ENCODE results near the gene CAPNS2. TPM values are rescaled to one million over a fixed set of nuclear protein-coding genes. Genes with fewer than 3 reads are reported as not detected.

The CAPNS2 gene
- total and polyA plus RNA-seq, 9 of the 15 experiments (the other 6 are each of a cell fraction or from before 2014, with no cell fraction given), result 0.12 to 0.65 (median 0.24) TPM; not detected in 2

DNA sequence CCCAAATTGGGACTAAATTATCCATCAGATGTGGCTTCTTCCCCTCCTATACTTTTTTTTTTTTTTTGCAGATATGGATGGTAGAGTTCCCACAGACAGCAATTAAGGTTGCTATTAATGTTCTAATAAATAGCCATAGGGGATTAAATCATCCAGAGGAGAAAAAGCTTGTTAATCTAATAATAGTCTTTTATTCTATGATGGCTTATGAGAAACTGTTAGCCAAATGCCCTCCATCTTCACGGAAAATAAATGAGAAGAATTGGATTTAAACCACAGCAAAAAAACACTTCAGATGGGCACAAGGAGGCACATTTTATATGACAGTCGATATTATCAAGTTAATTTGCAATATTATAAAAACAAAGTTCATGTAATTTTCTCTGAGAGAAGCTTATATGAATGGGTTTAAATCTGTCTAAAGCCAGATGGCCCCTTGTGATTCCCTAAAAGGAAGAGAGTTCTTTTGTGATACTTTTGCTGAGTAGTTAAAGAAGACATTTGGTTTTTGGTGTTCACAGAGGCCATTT is 5.1 kb upstream of the CAPNS2 start:
- Histone ChIP-seq H3K36me3 (ENCODE audit: control insufficient read depth, insufficient read depth, low read length) (no peaks in the 10 kb centered on the region), H3K4me2 (ENCODE audit: insufficient read depth, low read length) (no peak overlapping the region), H4K20me1 (replicated peaks; ENCODE audit: control insufficient read depth, insufficient read depth, low read length) (no peaks in the 10 kb centered on the region), H3K27me3 (ENCODE audit: control insufficient read depth in 2 of 2, insufficient read depth in 2 of 2, low read length in 2 of 2) (no peaks in the 10 kb centered on the region), H3K9ac (ENCODE audit: insufficient read depth in 1 of 2, low read depth in 2 of 2, low read length in 2 of 2) (no peak overlapping the region), H3K9me3 (replicated peaks; ENCODE audit: control insufficient read depth, insufficient read depth, low read depth, low read length) (no peaks in the 10 kb centered on the region), H3K4me3 (no peak overlapping the region), H3K9me1 (ENCODE audit: control insufficient read depth, insufficient read depth, low read length) (no peaks in the 10 kb centered on the region), H3K4me1 (replicated peaks in 1 of 2; ENCODE audit: control insufficient read depth in 2 of 2, insufficient read depth in 2 of 2, low read length in 2 of 2) (peaks cover 0 to 1% of the 10 kb centered on the region in 2 experiments; a peak in 1 of 5 replicates), H2AFZ (ENCODE audit: low read depth, low read length) (no peak overlapping the region), H3K79me2 (ENCODE audit: control insufficient read depth, insufficient read depth, low read length) (no peaks in the 10 kb centered on the region), H3K27ac (ENCODE audit: extremely low read depth, low read depth, low read length) (no peak overlapping the region)
- no TSS peak for BruUV-seq (replicated peaks)
- ATAC-seq (no peak), FAIRE-seq (peak; percentile 23), DNase-seq (ENCODE audit: extremely low read depth in 1 of 4, low spot score in 3 of 4) (no peak)
- CTCF ChIA-PET (ENCODE audit: low intra/inter-chr PET ratio), result no interaction called here
- in situ Hi-C loops (cut with MboI), result no loop called here
- intact Hi-C loops (cut with micrococcal nuclease), result no loop called here
- POLR2A ChIA-PET, result no interaction called here
- no peak for TF ChIP-seq ZNF766 (CRISPR knock-in tag; conservative IDR thresholded peaks at IDR 0.05)
- TF ChIP-seq U2AF2 (optimal IDR thresholded peaks at IDR 0.05; ENCODE audit: low read depth, low read length), result no peak
- no peak for TF ChIP-seq RCOR1 (IDR thresholded peaks at IDR 0.05; ENCODE audit: borderline replicate concordance in 1 of 2, low read depth in 2 of 2, low read length in 2 of 2)
- TF ChIP-seq ZEB2 (IDR thresholded peaks at IDR 0.05), result no peak
- TF ChIP-seq NFRKB (IDR thresholded peaks at IDR 0.05; ENCODE audit: low read depth), result no peak
- no peak for TF ChIP-seq SAFB (IDR thresholded peaks at IDR 0.05; ENCODE audit: borderline replicate concordance, low read depth, low read length)
- TF ChIP-seq PURB (CRISPR knock-in tag; IDR thresholded peaks at IDR 0.05; ENCODE audit: low read depth), result no peak
- TF ChIP-seq, protein P1, sequence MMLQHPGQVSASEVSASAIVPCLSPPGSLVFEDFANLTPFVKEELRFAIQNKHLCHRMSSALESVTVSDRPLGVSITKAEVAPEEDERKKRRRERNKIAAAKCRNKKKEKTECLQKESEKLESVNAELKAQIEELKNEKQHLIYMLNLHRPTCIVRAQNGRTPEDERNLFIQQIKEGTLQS (IDR thresholded peaks at IDR 0.05), result no peak
- TF ChIP-seq, protein P1 (CRISPR knock-in tag; conservative IDR thresholded peaks at IDR 0.05), result no peak
- no peak for TF ChIP-seq SMARCC2 (IDR thresholded peaks at IDR 0.05; ENCODE audit: low read depth)
- no peak for TF ChIP-seq KLF13 (tag; IDR thresholded peaks at IDR 0.05; ENCODE audit: borderline replicate concordance, low read depth)
- TF ChIP-seq, protein P2, sequence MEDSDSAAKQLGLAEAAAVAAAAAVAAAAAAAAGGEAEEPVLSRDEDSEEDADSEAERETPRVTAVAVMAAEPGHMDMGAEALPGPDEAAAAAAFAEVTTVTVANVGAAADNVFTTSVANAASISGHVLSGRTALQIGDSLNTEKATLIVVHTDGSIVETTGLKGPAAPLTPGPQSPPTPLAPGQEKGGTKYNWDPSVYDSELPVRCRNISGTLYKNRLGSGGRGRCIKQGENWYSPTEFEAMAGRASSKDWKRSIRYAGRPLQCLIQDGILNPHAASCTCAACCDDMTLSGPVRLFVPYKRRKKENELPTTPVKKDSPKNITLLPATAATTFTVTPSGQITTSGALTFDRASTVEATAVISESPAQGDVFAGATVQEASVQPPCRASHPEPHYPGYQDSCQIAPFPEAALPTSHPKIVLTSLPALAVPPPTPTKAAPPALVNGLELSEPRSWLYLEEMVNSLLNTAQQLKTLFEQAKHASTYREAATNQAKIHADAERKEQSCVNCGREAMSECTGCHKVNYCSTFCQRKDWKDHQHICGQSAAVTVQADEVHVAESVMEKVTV (CRISPR knock-in tag; IDR thresholded peaks at IDR 0.05), result no peak
- TF ChIP-seq HDAC6 (IDR thresholded peaks at IDR 0.05; ENCODE audit: low read depth, low read length), result no peak
- TF ChIP-seq MYBL2 (IDR thresholded peaks at IDR 0.05; ENCODE audit: low read depth), result no peak
- TF ChIP-seq MYBL2 (CRISPR knock-in tag; IDR thresholded peaks at IDR 0.05; ENCODE audit: borderline replicate concordance), result no peak
- TF ChIP-seq, protein P3, sequence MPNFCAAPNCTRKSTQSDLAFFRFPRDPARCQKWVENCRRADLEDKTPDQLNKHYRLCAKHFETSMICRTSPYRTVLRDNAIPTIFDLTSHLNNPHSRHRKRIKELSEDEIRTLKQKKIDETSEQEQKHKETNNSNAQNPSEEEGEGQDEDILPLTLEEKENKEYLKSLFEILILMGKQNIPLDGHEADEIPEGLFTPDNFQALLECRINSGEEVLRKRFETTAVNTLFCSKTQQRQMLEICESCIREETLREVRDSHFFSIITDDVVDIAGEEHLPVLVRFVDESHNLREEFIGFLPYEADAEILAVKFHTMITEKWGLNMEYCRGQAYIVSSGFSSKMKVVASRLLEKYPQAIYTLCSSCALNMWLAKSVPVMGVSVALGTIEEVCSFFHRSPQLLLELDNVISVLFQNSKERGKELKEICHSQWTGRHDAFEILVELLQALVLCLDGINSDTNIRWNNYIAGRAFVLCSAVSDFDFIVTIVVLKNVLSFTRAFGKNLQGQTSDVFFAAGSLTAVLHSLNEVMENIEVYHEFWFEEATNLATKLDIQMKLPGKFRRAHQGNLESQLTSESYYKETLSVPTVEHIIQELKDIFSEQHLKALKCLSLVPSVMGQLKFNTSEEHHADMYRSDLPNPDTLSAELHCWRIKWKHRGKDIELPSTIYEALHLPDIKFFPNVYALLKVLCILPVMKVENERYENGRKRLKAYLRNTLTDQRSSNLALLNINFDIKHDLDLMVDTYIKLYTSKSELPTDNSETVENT (CRISPR knock-in tag; IDR thresholded peaks at IDR 0.05), result no peak
- TF ChIP-seq ETV6 (IDR thresholded peaks at IDR 0.05; ENCODE audit: borderline replicate concordance in 1 of 2, low read depth in 2 of 2, low read length in 1 of 2), result no peak
- no peak for TF ChIP-seq ETV6 (CRISPR knock-in tag; IDR thresholded peaks at IDR 0.05; ENCODE audit: borderline replicate concordance)
- no peak for TF ChIP-seq KAT2B (IDR thresholded peaks at IDR 0.05; ENCODE audit: low read depth, low read length)
- no peak for TF ChIP-seq DIDO1 (tag; IDR thresholded peaks at IDR 0.05; ENCODE audit: low read depth)
- 27% methylated on average over 2 of the region's 2 CpGs for WGBS (ENCODE audit: insufficient coverage, low coverage, missing lambda C conversion rate)

Measured in K562 (cell line).